HL-60 (cell line): ENCODE data around the gene LNPEP.

Source experiments
- CTCF ChIP-seq: IDR thresholded peaks from one replicate; pipeline ENCODE4 v1.5.1; 2011; ENCODE audit warnings: low read length, control low read depth, inconsistent platforms; ENCODE audit not compliant: insufficient read depth
- GABPA ChIP-seq: IDR thresholded peaks from 2 replicates; pipeline ENCODE4 v1.6.1; 2012; ENCODE audit warnings: low read depth
- POLR2AphosphoS5 ChIP-seq: IDR thresholded peaks from 2 replicates; pipeline ENCODE4 v1.6.1; 2012; ENCODE audit warnings: low read depth
- REST ChIP-seq: IDR thresholded peaks from 2 replicates; pipeline ENCODE4 v1.6.1; 2012; ENCODE audit warnings: low read depth; ENCODE audit not compliant: insufficient replicate concordance
- SPI1 ChIP-seq: IDR thresholded peaks from 2 replicates; pipeline ENCODE4 v1.6.1; 2012; ENCODE audit warnings: low read depth, mild to moderate bottlenecking, borderline replicate concordance

GRCh38 chr5:96957254-96958049 is 21.6 kb downstream of the LNPEP start:
- TF ChIP-seq GABPA = no peak
- TF ChIP-seq CTCF = no peak
- TF ChIP-seq REST = no peak
- no peak for TF ChIP-seq POLR2AphosphoS5
- TF ChIP-seq SPI1 = no peak
